Fibroblast of skin of left biceps (primary cell): Measurements from ENCODE around the gene TPCN1.
A peak's percentile ranks its signal among the peaks of the same experiment; 100 is the strongest.

Experiments
- DNase-seq, 2 experiments: peaks; one replicate each; pipeline ENCODE4 v3.0.0-alpha.2; 2013; ENCODE audit warnings: low read depth in 2 of 2

Gene TPCN1

DNA sequence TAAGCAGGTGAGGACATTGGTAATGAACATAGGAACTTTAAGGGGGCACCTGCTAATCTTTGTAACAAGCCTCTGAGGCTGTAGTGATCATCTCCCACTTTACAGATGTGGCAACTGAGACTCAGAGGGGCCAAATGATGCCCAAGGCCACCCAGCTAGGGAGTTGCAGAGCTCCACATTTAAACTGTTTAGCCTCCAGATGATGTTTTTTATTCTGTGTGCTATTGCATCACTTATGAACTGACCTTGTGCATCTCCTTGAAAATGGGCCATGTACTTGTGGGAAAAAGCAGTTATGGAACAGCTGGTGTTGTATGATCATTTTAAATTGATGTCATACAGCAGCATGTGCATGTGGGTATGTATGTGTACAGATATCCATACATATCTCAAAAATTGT lies 41.4 kb downstream of the TPCN1 start:
- DNase-seq: no peak

DNA sequence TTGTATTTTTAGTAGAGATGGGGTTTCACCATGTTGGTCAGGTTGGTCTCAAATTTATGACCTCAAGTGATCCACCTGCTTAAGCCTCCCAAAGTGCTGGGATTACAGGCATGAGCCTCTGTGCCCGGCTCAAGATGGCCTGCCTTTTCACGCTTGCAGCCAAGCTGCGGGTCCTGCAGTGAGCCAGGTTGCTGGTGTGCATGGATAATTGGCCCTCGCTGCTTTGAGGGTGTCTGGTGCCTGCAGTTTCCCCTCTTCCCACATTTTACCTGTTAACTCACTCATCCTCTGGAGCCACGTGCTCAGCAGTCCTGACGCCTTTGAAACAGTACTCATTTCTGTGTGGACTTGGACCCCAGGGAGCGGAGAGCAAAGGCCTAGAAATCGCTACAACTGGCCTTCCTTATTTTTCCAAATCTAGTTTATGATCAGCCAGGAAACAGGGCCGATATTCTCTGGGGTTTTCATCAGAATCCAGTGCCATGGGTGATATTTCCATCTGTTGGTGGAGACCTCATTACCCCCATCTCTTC lies 42.2 kb downstream of the TPCN1 start:
- no peak for DNase-seq

- no peak for DNase-seq
Observed at GRCh38 chr12:113266106-113266895, 45.0 kb downstream of the TPCN1 start.

DNA sequence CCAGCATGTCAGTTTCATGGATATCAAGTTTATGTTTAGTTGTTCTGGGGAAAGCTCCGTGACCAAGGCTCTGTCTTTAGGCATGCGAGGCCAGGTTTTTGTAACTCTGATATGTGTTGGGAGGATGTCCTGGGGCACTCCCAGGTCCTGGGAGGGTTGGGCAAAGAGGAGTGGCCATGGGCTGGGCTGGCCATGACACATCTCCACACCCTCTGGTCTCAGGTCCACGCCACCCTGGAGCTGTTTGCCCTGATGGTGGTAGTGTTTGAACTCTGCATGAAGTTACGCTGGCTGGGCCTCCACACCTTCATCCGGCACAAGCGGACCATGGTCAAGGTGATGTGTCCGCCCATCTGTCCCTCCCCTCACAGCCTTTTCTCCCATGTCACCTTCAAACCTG lies 46.4 kb downstream of the TPCN1 start:
- no peak for DNase-seq

DNA sequence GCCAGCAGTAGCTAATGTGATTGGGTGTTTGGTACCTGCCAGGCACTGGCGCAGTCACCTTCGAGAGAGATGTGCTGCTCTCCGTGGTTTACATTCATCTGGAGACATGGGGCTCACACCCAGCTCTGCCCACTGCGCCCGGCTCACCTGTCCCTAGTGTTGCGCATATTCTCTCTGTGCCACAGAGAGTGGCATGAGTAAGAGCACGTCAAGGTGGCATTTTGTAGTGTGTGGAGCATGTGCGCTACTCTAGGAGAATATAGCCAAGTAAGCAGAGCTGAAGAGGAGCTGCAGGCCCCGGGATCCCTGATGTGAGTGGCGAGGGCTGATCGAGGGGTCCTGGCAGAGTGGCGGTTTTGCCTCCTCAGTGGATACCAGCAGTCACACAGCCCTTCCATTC lies 46.9 kb downstream of the TPCN1 start:
- DNase-seq: no peak

GRCh38 chr12:113268621-113269020 lies 47.4 kb downstream of the TPCN1 start:
- no peak for DNase-seq

DNA sequence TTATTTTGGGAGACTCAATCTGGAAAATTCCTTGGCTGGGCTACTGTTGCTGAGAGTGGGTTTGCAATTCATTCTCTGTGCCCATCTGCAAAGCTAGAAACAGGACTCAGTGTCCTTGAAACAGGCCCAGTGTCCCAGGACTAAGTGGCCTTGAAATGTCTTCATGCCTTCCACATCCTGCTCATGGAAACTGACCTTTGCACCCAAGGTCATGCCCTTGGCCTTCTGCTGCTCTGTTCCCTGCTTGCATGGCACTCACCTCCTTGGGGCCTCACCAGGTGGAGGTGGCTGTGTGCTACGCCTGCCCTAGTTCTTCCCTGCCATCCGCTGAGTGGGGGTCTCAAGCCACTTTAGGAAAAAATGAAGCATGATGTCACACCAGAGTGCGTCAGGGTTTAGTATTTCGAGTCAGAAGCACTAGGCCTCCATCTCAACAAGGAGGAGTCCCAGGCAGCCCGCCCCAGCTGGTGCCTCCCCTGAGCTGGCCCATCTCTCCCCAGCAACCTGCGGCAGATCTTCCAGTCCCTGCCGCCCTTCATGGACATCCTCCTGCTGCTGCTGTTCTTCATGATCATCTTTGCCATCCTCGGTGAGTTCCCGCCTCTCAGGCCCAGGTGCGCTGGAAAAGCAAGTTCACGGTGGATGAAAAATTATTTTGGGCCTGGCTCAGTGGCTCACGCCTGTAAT lies 48.1 kb downstream of the TPCN1 start:
- DNase-seq: no peak

- no peak for DNase-seq
Observed at GRCh38 chr12:113270709-113271009, 49.4 kb downstream of the TPCN1 start.

DNA sequence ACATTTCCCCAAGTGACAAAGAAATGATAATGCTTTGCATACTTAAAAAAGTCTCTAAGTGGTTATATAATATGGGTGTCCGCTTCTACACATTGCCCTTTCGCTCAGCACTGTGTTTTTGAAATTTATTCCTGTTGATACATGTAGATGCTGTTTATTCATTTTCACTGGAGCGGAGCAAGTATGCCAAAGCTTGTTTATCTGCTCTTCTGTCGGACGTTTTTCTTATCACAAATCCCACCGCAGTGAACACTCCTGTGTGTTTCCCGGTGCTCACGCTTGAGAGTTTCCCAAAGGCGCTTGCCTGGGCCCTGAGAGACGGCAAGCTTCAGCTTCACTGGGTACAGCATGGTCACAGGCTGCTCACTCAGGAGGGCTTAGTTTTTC lies 50.2 kb downstream of the TPCN1 start:
- no peak for DNase-seq

DNA sequence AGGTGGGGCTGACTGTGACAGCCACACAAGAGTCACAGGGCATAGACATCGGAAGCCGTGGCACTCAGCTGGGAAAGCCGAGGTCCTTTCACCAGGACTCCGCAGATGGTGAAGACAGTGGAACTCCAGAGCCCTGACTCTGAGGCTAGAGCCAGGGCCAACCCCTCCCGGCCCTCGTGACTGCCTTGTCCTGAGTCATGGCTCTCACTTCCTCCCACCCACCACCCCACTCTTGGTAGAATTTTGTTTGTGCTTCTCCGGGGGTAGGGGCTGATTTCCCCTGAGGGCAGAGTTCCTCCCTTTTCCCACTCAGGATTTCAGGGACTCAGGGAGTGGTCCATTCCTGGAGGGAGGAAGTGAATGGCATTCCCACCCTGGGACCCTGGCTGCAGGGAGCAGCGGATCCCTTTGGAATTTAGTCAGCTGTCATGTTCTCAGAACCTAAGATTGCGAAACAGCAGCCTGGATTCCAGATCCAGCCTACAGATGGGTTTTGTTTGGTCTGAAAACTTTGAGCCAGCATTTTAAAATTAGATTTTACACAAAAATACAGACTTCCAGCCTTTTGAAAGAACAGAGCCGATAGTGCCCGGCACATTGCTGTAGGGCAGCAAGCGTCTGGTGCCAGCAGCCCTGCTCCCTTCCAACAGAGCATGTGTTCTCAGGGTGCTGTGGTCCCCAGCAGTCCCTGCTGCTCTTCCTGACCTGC lies 50.7 kb downstream of the TPCN1 start:
- peak; percentile 33 to 43 for DNase-seq

- no peak for DNase-seq
Observed at GRCh38 chr12:113273053-113273725, 51.9 kb downstream of the TPCN1 start.

DNA sequence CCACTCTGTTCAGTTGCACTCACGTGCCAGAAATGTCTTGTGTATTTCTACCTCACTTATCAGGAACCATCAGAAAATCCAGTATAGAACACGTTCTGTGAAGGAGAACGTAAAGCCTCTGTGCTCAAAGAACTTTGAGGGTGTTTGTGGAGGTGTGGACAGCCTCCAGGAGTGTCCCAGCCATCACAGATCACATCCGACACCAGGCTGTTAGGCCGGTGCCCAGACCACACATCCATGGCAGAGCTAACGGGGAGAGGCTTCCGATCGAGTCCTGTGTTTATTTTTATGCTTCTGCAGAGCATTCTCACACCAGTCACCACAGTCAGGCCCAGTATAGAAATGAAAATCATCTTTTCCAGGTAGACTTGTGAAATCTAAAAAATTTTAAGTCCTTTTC lies 53.6 kb downstream of the TPCN1 start:
- no peak for DNase-seq

- no peak for DNase-seq
Observed at GRCh38 chr12:113276306-113276705, 55.0 kb downstream of the TPCN1 start.

DNA sequence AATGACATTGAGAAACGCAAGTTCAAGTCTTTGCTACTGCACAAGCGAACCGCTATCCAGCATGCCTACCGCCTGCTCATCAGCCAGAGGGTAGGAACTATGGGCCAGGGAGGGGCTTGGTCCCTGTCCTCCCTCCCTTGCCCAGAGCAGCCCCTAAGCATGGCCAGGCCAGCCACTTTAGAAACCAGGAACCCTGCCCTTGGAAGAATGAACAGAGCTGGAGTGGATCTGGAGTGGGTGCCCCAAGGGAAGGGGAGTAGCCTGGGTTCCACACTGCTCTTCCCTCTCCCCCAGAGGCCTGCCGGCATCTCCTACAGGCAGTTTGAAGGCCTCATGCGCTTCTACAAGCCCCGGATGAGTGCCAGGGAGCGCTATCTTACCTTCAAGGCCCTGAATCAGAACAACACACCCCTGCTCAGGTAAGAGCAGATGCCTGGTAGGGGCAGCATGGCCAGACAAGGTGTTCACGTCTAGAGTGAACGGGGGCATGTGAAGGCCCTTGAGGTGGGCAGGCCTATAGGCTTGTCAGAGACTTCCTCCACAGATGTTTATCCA lies 55.8 kb downstream of the TPCN1 start:
- no peak for DNase-seq

DNA sequence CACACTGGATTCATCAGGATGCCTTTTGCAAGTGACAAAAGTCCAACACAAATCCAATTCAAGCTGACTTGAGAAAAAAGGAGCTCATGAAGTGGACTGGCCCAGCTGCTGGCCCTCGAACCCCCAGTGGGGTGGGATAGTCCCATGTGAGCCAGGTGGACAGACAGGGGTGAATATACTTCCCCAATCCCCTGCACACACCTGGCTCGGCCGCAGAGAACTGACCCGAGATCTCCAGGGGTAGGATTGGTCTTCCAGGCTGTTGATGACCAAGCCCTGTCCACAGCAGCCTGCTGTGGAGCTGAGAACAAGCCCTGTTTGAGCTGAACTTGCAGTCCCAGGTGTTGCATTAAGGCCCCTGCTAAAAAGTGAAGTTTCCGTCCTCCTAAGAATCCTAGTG lies 56.2 kb downstream of the TPCN1 start:
- no peak for DNase-seq

DNA sequence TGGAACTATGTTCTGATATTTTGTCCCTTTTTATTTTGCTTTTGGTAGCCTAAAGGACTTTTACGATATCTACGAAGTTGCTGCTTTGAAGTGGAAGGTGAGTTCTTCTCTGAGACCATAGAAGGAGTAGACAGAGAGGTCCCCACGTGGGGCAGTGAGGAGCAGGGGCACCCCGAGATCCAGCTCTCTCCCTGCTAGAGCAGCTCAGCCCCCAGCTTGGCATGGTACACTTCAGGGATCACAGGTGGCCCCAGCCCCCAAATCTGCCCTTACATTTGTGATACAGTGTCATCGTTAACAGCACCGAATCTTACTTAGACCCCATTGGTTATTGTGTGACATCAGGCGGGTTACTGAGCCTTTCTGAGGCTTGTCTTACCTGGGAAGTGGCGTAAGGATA lies 56.9 kb downstream of the TPCN1 start:
- DNase-seq: no peak

GRCh38 chr12:113278633-113279032 lies 57.4 kb downstream of the TPCN1 start:
- no peak for DNase-seq

DNA sequence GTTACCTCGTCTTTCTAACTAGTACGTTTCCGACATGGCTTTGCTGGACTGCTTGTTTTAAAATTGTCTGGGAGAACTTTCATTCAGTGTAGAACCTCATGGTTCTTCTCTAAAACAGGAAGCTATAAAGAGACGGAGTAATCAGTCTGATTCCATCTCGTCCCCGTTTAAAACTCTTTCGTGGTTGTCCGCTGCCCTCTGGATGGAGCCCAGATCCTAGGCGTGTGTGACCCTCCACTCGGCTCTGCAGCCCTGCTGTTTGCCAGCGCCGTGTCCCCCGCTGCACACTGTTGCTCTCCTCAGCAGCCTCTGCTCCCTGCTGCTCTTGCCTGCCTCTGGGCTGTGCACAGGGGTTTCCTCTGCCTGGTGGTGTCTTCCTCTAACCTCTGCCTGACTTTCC lies 63.5 kb downstream of the TPCN1 start:
- DNase-seq: no peak

DNA sequence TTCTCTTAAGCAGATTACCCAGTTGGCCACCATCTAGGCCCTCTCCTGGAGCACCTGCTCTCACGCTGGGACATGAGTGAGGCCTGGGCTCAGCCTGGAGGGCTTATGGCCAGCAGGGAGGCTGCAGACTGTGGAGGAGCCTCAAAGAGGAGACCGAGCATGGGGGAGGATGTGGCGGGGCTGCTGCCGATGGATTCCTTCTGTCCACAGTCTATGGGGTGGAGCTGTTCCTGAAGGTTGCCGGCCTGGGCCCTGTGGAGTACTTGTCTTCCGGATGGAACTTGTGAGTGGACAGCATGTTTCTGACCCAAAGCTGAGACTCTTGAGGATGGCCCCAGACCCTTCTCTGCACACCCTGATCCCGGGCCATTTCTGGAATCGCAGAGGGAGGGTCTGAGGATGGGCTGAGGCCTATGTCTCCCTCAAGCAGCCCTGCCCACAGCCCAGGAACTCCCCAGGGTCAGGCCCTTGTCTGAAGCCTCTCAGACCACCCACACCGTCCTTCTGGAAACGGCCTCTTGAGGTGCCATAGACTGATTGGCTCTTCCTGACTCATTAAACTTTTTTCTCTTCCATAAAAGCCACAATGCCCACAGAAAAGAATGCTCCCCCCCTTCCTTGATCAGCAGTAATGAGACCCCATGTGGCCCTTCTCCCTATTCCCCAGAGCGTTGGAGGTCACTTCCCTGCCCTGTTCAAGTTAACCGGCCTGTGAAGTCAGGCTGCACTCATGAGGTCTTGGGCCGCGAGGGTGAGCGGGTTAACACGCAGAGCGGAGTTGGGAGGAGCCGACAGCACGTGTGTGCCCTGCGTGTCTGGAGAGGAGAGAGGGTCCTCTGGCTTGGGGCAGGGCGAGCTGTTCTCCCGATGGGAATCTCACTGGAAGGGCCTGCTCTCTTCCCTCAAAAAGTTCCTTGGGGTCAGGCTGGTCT lies 64.7 kb downstream of the TPCN1 start:
- DNase-seq: no peak

GRCh38 chr12:113286712-113287111 lies 65.4 kb downstream of the TPCN1 start:
- DNase-seq: no peak
